NOMO-1 treated with dmso at 0.1 percent for 144 hours (cell line): ENCODE measurements around the gene OR51S1.
"Not testable (repeated sequence)": the region's sequence is repeated elsewhere in the genome, so short reads cannot be mapped to it uniquely, and the experiment has no call there.

ENCODE experiments used
- DNase-seq: peaks from one replicate; lab custom pipeline; 2025; ENCODE audit not compliant: unreplicated experiment; lab: John Stamatoyannopoulos, UW

OR51S1 gene, protein sequence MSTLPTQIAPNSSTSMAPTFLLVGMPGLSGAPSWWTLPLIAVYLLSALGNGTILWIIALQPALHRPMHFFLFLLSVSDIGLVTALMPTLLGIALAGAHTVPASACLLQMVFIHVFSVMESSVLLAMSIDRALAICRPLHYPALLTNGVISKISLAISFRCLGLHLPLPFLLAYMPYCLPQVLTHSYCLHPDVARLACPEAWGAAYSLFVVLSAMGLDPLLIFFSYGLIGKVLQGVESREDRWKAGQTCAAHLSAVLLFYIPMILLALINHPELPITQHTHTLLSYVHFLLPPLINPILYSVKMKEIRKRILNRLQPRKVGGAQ

GRCh38 chr11:4848908-4849532, at the start of gene OR51S1:
TSS of gene OR51S1 (minus strand) at chr11:4849208. CDS start at chr11:4849208, 0 bp downstream.
- DNase-seq, result no peak

GRCh38 chr11:4891996-4892640, 43.1 kb upstream of the OR51S1 start:
- no peak for DNase-seq

GRCh38 chr11:4890279-4890678, 41.3 kb upstream of the OR51S1 start:
- no peak for DNase-seq

- DNase-seq, result no peak
Measured at GRCh38 chr11:4887591-4887990, 38.6 kb upstream of the OR51S1 start.

DNA sequence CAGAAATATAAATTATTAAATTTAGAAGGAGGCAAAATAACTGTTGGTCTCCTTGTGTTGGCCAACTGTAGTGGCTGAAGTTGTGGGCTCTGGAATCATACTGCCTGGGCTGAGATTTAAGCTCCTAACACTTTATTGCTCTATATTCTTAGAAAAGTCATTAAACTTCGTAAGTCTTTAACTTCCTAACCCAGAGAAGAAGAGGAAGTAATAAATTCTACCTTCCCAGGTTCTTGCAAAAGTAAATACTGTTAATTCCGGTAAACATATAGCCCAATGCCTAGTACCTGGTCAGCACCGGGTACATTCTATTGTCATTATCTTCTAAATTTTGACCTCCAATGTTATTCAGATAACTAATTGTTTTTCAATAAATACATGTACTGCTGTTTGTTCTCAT, 37.2 kb upstream of the OR51S1 start:
- no peak for DNase-seq

DNA sequence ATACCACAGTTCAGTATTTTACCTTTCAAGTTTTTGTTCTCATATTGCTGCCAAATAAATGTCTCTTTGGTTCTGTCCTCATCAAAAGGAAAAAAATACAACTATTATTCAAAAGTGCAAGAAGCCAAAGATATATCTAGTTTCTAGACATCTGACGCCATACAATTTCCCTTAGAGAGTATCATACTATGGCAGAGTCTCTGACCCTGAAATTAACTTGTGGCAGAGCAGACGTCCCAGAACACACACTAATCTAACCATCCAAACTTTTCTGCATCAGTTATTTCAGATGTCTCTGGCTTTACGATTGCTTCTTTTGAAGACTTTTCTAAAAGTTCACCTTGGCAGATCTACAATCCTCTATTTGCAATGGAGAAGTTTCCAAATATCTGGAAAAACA, 35.4 kb upstream of the OR51S1 start:
- DNase-seq, result no peak

GRCh38 chr11:4882543-4882942, 33.5 kb upstream of the OR51S1 start:
- DNase-seq, result no peak

- no peak for DNase-seq
Measured at GRCh38 chr11:4881860-4882500, 33.0 kb upstream of the OR51S1 start, which contains the start of gene OR51T1. TSS of gene OR51T1 (plus strand) at chr11:4881900. CDS start at chr11:4881900, 0 bp downstream.

DNA sequence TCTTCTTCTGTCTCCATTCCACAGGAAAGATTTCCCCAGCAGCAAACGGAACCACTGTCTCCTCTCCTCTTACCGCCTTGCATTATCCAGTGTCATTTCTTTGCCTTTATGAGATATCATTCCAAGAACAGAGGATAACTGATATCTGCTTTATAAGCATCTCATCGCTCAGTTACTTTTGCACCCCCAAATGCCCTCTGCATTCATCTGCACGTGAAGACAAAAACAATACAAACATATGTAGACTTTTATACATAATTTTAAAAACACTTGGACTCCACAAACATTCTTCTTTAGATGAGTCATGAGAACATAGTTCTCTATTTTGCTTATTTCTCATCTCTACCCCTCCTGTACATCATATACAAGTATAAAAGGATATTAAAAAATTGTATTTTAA, 32.2 kb upstream of the OR51S1 start:
- DNase-seq, result no peak

DNA sequence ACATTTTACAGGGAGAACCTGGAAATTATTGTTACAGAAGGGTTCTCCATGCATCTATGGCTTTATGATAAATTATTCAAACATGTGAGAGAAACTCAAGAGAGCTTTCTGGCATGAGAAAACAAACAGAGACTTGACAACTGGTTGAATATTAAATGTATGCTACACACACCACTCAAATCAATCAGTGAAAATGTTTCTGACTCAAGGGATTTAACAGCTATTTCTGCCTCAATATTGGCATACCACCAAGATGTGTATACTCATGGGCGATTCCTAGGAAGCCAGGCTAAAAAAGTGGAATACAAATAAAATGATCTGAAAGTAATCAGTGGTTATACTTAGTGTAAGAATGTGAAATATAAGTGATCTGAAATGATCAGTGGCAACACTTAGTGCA, 16.8 kb upstream of the OR51S1 start:
- no peak for DNase-seq

DNA sequence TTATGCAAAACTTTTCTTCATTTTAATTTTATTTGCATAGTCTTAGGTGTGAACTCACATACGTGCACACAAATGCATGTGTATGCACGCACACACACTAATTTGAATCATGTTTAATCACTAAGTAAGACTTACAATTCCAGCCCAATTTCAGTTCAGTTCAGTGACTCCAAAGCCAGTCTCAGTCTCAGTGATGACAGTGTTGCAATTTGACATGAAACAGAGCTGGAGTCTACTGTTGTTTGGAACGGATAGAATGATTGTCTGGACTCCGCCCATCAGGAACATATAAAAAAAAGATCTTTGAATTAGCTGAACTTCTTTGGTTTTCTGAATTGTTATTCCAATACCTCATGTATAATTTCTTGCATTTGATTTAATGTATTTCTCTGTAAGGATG, 14.9 kb upstream of the OR51S1 start:
- DNase-seq, result no peak

DNA sequence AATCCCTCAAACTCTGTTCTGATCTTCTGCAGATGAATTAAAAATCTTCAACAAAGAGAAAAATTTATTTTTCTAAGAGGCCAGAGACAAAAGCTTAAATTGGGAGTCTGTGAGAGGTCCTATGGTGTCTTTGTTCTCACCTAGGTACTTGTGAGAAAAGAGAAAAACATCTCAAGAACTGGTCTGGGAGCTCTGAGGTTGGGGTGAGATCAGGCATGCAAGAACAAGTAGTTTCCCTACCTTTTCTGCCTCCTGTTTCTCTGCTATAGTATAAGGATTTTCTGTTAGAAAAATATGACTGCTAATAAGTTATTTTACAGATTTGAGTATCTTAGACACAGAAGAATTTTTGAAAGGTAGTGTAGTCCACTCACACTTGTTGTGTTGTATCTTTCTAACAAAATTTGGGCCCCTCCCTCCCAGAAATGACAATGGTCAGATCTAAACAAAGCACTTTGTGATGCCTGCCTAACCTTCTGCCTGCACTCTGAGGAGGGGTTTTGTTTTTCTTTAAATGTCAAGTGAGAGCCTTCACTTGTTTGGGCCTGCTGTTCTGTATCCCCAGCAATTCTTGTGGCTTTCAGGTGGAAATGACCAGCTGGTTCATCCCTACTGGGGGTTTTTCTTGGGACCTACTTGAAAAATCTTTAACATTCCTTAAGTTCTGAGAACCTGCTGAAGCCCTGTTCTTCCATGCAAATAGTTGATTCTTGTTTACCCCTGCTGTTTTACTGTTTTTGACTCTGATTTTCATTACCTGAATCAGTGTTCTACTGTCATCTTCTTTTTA, 13.6 kb upstream of the OR51S1 start:
- no peak for DNase-seq

- DNase-seq, result not testable (repeated sequence)
Measured at GRCh38 chr11:4854286-4854685, 5.3 kb upstream of the OR51S1 start.

GRCh38 chr11:4851033-4851432, 2.0 kb upstream of the OR51S1 start:
- no peak for DNase-seq

DNA sequence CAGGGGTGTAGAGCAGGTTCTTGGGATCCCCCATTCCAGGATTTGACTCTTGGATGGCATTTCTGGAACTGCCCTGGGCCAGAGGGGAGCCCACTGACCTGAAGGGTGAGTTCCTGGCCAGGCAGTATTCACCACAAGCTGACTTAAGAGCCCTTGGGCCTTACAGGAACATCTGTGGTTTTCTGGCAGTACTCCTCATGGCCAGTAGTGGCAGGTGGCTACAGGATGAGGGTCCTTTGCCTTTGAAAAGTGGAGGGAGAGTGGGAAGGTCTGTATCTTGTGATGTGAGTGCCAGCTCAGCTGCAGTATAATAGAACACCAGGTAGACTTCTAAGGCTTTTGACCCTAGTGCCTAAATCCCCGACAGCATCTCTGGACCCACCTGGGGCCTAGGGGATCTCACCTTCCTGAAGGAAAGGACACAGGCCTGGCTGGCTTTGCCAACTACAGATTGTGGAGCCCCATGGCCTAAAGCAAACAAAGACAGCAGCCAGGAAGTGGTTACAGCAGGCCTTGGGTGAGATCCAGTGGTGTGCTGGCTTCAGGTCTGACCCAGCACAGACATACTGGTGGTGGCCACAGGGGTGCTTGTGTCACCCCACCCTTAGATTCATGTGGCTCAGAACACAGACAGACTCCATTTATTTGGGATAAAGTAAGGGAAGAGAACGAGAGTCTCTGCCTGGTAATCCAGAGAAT, 9.0 kb downstream of the OR51S1 start:
- DNase-seq, result no peak

DNA sequence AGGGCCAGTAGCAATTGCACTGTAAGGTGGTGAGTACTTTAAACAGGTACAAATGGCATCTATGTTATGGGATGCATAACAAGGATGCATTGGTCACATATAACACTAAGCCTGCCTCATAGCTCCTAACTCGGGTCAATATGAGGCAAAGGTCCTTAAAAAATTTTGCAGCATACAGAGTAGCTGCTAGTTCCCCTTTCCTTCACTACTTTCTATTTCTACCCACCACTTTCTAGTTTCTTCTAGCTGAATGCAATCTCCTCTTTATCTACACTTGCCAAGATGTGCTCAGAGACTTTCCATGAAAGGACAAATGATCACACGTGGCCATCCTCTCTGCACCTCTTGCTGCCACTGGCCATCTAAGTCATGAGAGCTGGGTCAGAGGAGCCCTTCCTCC, 18.1 kb downstream of the OR51S1 start:
- DNase-seq, result no peak

- no peak for DNase-seq
Measured at GRCh38 chr11:4830346-4830745, 18.7 kb downstream of the OR51S1 start.

GRCh38 chr11:4826425-4826824, 22.6 kb downstream of the OR51S1 start:
- no peak for DNase-seq

DNA sequence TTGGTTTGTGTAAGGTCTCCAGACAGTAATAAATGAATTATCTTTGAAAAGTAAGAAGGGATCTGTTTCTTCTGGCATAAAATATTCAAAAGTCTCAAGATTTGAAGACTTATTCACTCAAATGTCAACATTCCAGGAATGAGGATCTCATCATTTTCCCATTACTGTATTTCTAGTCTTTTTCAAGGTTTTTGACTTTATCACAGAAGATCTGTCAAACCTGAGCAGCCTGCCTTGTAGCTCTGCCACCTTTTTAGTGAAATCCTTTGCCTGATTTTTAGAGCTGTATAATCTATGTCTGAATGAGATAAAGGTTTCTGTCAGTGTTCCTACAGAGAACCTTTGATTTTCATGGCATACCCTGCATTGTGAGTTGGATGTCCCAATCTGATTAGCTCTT, 23.9 kb downstream of the OR51S1 start:
- DNase-seq, result no peak

- no peak for DNase-seq
Measured at GRCh38 chr11:4821021-4821420, 28.0 kb downstream of the OR51S1 start, which contains the start of gene OR51F2. TSS of gene OR51F2 (plus strand) at chr11:4821321. CDS start at chr11:4821422, 101 bp downstream.
